HepG2 (cell line): Measurements from ENCODE around the gene GSDMA. TPM values are rescaled to one million over a fixed set of nuclear protein-coding genes. Genes with fewer than 3 reads are reported as not detected.

ENCODE experiments used
- ATAC-seq: fragments of 200-7000 bp; cut with Tn5 transposase; 3 replicates; pipeline ENCODE4 v1.9.1; 2020; ENCODE audit warnings: mild to moderate bottlenecking, moderate library complexity
- BruUV-seq: library from RNA; stranded (reverse); fragments of 400-500 nt; replicated peaks from 2 replicates; lab custom pipeline; 2021; lab: Mats Ljungman, UMichigan
- CTCF ChIA-PET: fragments of 300-600 bp; formaldehyde crosslinking; extraction: SDS; loops from one replicate; lab custom pipeline; 2021; ENCODE audit warnings: low total read pairs, inconsistent platforms, low intra/inter-chr PET ratio; lab: Yijun Ruan, JAX
- POLR2A ChIA-PET: fragments of 350-600 bp; sonication (Branson Sonifier 250); formaldehyde crosslinking; loops from one replicate; lab custom pipeline; 2020; ENCODE audit warnings: antibody characterized with exemption, inconsistent platforms; lab: Yijun Ruan, JAX
- DNase-seq: peaks from one replicate; pipeline ENCODE4 v3.0.0-alpha.2; 2015; ENCODE audit warnings: low spot score
- FAIRE-seq: peaks from 3 replicates; lab custom pipeline; 2011; peaks lifted over from hg19 to GRCh38; lab: Jason Lieb, UNC
- H2AFZ ChIP-seq: one replicate; pipeline ENCODE4 v1.6.1; 2011; ENCODE audit warnings: low read length, inconsistent platforms
- H3K27ac ChIP-seq: fragments of 300-600 bp; 3 replicates; pipeline ENCODE4 v1.8.0; 2011; ENCODE audit warnings: mixed run types, mild to moderate bottlenecking, mixed read lengths, low read length, inconsistent platforms; ENCODE audit not compliant: insufficient read depth; ENCODE audit errors: extremely low read length
- H3K27me3 ChIP-seq, 2 experiments: fragments of 200-600 bp in 1 of 2; 2 replicates in 1 of 2; 3 replicates in 1 of 2; pipeline versions ENCODE4 v1.6.0 to v1.8.0; 2011; ENCODE audit warnings: low read length in 2 of 2, mild to moderate bottlenecking in 2 of 2, moderate library complexity in 2 of 2, inconsistent platforms in 1 of 2; ENCODE audit not compliant: insufficient read depth in 2 of 2, control insufficient read depth in 1 of 2
- H3K36me3 ChIP-seq, 2 experiments: fragments of 200-600 bp in 1 of 2; replicated peaks in 1 of 2; 2 replicates in 1 of 2; 3 replicates in 1 of 2; pipeline versions ENCODE4 v1.5.1 to v1.8.0; 2011; ENCODE audit warnings: low read length in 2 of 2, inconsistent platforms in 1 of 2; ENCODE audit not compliant: insufficient read depth in 2 of 2, control insufficient read depth in 1 of 2
- H3K4me1 ChIP-seq: 2 replicates; pipeline ENCODE4 v1.5.1; 2012; ENCODE audit warnings: low read length, inconsistent platforms; ENCODE audit not compliant: insufficient read depth
- H3K4me2 ChIP-seq: 2 replicates; pipeline ENCODE4 v1.6.0; 2011; ENCODE audit warnings: low read depth, low read length, inconsistent platforms
- H3K4me3 ChIP-seq, 3 experiments: fragments of 200-600 bp in 1 of 3; sonication (generic), shearing (Covaris generic) in 1 of 3; replicated peaks in 1 of 3; 2 replicates each; pipeline ENCODE4 v1.5.1; 2011 to 2016; ENCODE audit warnings: low read length in 3 of 3, inconsistent platforms in 2 of 3, low read depth in 2 of 3, mild to moderate bottlenecking in 2 of 3, control low read depth in 1 of 3, mixed read lengths in 1 of 3; ENCODE audit not compliant: insufficient read depth in 1 of 3
- H3K79me2 ChIP-seq: one replicate; pipeline ENCODE4 v1.6.1; 2011; ENCODE audit warnings: low read length, inconsistent platforms; ENCODE audit not compliant: insufficient read depth
- H3K9ac ChIP-seq: 2 replicates; pipeline ENCODE4 v1.6.0; 2011; ENCODE audit warnings: mild to moderate bottlenecking, low read depth, low read length, inconsistent platforms; ENCODE audit not compliant: insufficient read depth
- H3K9me3 ChIP-seq: 2 replicates; pipeline ENCODE4 v1.5.1; 2012; ENCODE audit warnings: mild to moderate bottlenecking, low read length
- H4K20me1 ChIP-seq: 2 replicates; pipeline ENCODE4 v1.6.0; 2011; ENCODE audit warnings: inconsistent platforms, mild to moderate bottlenecking, low read length, moderate library complexity; ENCODE audit not compliant: insufficient read depth
- EZH2 ChIP-seq: conservative IDR thresholded peaks from 2 replicates; pipeline ENCODE4 v1.6.1; 2012; ENCODE audit warnings: mild to moderate bottlenecking, low read depth, low read length, moderate library complexity
- MAFF ChIP-seq: IDR thresholded peaks from 2 replicates; pipeline ENCODE4 v1.6.1; 2011; ENCODE audit warnings: low read depth, low read length, improper control_type of control experiment
- MAFK ChIP-seq, 2 experiments: IDR thresholded peaks in 1 of 2; conservative IDR thresholded peaks in 1 of 2; 2 replicates each; pipeline ENCODE4 v1.6.1; 2011; ENCODE audit warnings: improper control_type of control experiment in 2 of 2, low read length in 2 of 2
- POLR2AphosphoS2 ChIP-seq: IDR thresholded peaks from 2 replicates; pipeline ENCODE4 v1.6.1; 2011; ENCODE audit warnings: low read depth, low read length, improper control_type of control experiment
- ZBTB46 ChIP-seq: sonication (generic); formaldehyde crosslinking; IDR thresholded peaks from 2 replicates; pipeline ENCODE4 v1.4.0; 2020; ENCODE audit warnings: mild to moderate bottlenecking, missing genetic modification reagents, borderline replicate concordance
- ZNF317 ChIP-seq: sonication (generic); formaldehyde crosslinking; IDR thresholded peaks from 2 replicates; pipeline ENCODE4 v1.5.0; 2020; ENCODE audit warnings: mild to moderate bottlenecking, missing genetic modification reagents
- ZNF788 ChIP-seq: sonication (generic); formaldehyde crosslinking; IDR thresholded peaks from 2 replicates; pipeline ENCODE4 v1.5.0; 2020; ENCODE audit warnings: mild to moderate bottlenecking, missing genetic modification reagents, borderline replicate concordance
- WGBS: methylation state at CpG from one replicate; pipeline ENCODE4 v1.1.6; 2017; ENCODE audit warnings: low lambda C conversion rate; 5-methylcytosine and 5-hydroxymethylcytosine counted together
- in situ Hi-C: cut with HindIII; loops from 2 replicates; pipeline ENCODE4 v1.10.0; 2017; ENCODE audit warnings: low pct_unique_long_range_greater_than_20kb; ENCODE audit not compliant: extremely low pct_ligation_motif_present
- intact Hi-C: fragments of 100-400 bp; cut with micrococcal nuclease; formaldehyde crosslinking; loops from one replicate; pipeline ENCODE4 v1.10.0; 2022; ENCODE audit not compliant: unreplicated experiment
- polyA plus RNA-seq, 8 experiments: library from polyadenylated mRNA; depleted of rRNA in 3 of 8; stranded (reverse) in 7 of 8; unstranded in 1 of 8; fragments of >200 nt; fragmentation: Illumina TruSeq in 4 of 8; extraction: Trizol in 4 of 8; gene quantifications; 2 replicates each; pipeline versions ENCODE4 v1.2.1 to v1.2.3, GENCODE V29; 2011 to 2016; ENCODE audit warnings: low read depth in 4 of 8, missing spikeins in 1 of 8, mixed read lengths in 1 of 8; ENCODE audit not compliant: insufficient read depth in 1 of 8
- total RNA-seq, 5 experiments: library from RNA; depleted of rRNA; stranded (reverse); fragments of >200 nt; fragmentation: Illumina TruSeq; extraction: Trizol; gene quantifications; 2 replicates each; pipeline ENCODE4 v1.2.3, GENCODE V29; 2016; ENCODE audit warnings: low read depth in 1 of 5

The GSDMA gene
- total and polyA plus RNA-seq, 2 of the 13 experiments (the other 11 are each of a cell fraction or from before 2014, with no cell fraction given): not detected

- peaks cover 6 to 36% of the 10 kb centered on the region in 2 experiments for H3K27me3 ChIP-seq
- H3K4me2 ChIP-seq: no peak overlapping the region
- H3K27ac ChIP-seq: no peak overlapping the region
- no peak overlapping the region for H2AFZ ChIP-seq
- CTCF ChIA-PET: interaction anchor here (1.8 to 2.3 kb wide), 2 partner anchors 20 to 107 kb away, joined by 14 to 25 read pairs; no protein-coding TSS in a partner anchor
- intact Hi-C loops (no loop called here), in situ Hi-C loops (no loop called here)
- no peak overlapping the region for H3K4me3 ChIP-seq
- no peaks in the 10 kb centered on the region for H3K9me3 ChIP-seq
- peaks cover 2 to 4% of the 10 kb centered on the region in 2 experiments; a peak in 2 of 5 replicates for H3K36me3 ChIP-seq
- no TSS peak for BruUV-seq
- TF ChIP-seq MAFF: peak; percentile 89
- no peak for TF ChIP-seq POLR2AphosphoS2
- no peak for TF ChIP-seq EZH2
- no peak for TF ChIP-seq ZBTB46 (CRISPR knock-in tag)
- 0 out of 2 replicates have a peak, but pooled peaks have one; percentile 21 for TF ChIP-seq ZNF788 (CRISPR knock-in tag)
- peak; percentile 90 to 93 for TF ChIP-seq MAFK (conservative IDR thresholded peaks at IDR 0.05 in 1 of 2, IDR thresholded peaks at IDR 0.05 in 1 of 2; ENCODE audit: low read length in 2 of 2)
- 0 out of 2 replicates have a peak, but pooled peaks have one; percentile 8 for TF ChIP-seq ZNF317 (CRISPR knock-in tag)
- TF ChIP-seq, all 625 proteins: peak for 4
- Histone ChIP-seq H3K4me1 (peaks cover 25% of the 10 kb centered on the region), H4K20me1 (peaks cover 9% of the 10 kb centered on the region), H3K79me2 (peaks cover 28% of the 10 kb centered on the region), H3K9ac (no peak overlapping the region)
- 75% methylated on average over 5 of the region's 5 CpGs for WGBS
- DNase-seq: no peak
- ATAC-seq: no peak
- no peak for FAIRE-seq
- POLR2A ChIA-PET: interaction anchor here (0.7 to 2.3 kb wide), 5 partner anchors 20 to 118 kb away, joined by 3 to 21 read pairs (median 9); partner anchors contain the start of genes LRRC3C and ORMDL3
These were observed 16.3 kb downstream of the GSDMA start for GRCh38 chr17:39979016-39979670.
